Chondrocyte (in vitro differentiated cells): ENCODE measurements around the gene ANKRD2. TPM values are rescaled to one million over a fixed set of nuclear protein-coding genes. Genes with fewer than 3 reads are reported as not detected.

ENCODE experiments used
- DNase-seq: peaks from one replicate; pipeline ENCODE4 v3.0.0; 2021; ENCODE audit warnings: mixed read lengths, low spot score
- H3K27ac Mint-ChIP-seq: one replicate; pipeline ENCODE4 v1.8.0; 2021; ENCODE audit warnings: mild to moderate bottlenecking, moderate library complexity, mixed read lengths; ENCODE audit not compliant: unreplicated experiment
- H3K27me3 Mint-ChIP-seq: 2 replicates; pipeline ENCODE4 v1.8.0; 2021; ENCODE audit warnings: low read depth, mixed read lengths
- H3K36me3 Mint-ChIP-seq: 2 replicates; pipeline ENCODE4 v1.8.0; 2021; ENCODE audit warnings: low read depth, mixed read lengths
- H3K4me1 Mint-ChIP-seq: 2 replicates; pipeline ENCODE4 v1.8.0; 2021; ENCODE audit warnings: low read depth, mild to moderate bottlenecking, mixed read lengths
- H3K4me3 Mint-ChIP-seq: one replicate; pipeline ENCODE4 v1.8.0; 2021; ENCODE audit warnings: mild to moderate bottlenecking, moderate library complexity, mixed read lengths; ENCODE audit not compliant: unreplicated experiment
- H3K9me3 Mint-ChIP-seq: 2 replicates; pipeline ENCODE4 v1.8.0; 2021; ENCODE audit warnings: low read depth, mixed read lengths
- total RNA-seq: library from RNA; stranded (reverse); gene quantifications from 3 replicates; pipeline ENCODE4 v1.2.1, GENCODE V29; 2021
- TF ChIP-seq, protein P1 (sequence below): fragments of 200-600 bp; sonication (generic); IDR thresholded peaks from 2 replicates; pipeline ENCODE4 v1.5.0; 2021; ENCODE audit warnings: antibody characterized with exemption, mild to moderate bottlenecking, moderate library complexity

Gene ANKRD2
- total RNA-seq, 1 donor from 2014 or later = 0.60 TPM

DNA sequence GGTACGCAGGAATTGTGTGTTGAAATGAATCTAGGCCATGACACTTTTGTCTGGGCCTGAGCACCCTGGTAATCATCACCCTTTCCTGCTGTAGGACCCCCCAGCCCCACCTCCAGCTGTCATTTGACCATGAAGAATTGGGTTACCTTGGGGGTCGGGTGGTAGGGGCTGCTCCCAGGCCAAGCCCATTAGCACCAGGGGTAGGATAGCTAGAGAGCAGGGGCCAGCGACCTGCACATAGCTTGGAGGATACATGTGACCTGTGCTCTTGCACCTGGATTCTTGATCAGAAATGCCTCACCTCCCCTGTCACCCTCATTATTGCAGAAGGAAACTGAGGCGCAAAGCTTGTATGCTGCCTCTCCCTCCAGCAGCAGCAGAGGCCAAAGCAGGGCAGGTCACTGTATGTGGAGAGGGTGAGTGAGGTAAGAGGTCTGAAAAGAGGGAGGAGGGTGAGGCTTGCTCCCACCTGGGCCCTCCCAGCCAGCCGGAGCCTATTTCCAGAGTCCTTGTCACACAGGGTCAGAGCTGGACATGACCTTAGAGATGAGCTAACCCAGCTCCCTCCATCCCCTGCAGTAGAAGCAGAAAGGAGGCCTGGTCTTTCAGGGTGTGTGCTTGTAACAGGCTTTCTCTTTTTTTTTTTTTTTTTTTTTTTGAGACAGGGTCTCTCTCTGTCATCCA lies 35.3 kb upstream of the ANKRD2 start:
- Mint-ChIP-seq H3K27me3 (no peaks in the 10 kb centered on the region), H3K27ac (peak overlapping the region; percentile 70), H3K4me3 (no peak overlapping the region), H3K4me1 (peaks cover 53% of the 10 kb centered on the region), H3K9me3 (no peaks in the 10 kb centered on the region), H3K36me3 (no peaks in the 10 kb centered on the region)
- TF ChIP-seq, protein P1, sequence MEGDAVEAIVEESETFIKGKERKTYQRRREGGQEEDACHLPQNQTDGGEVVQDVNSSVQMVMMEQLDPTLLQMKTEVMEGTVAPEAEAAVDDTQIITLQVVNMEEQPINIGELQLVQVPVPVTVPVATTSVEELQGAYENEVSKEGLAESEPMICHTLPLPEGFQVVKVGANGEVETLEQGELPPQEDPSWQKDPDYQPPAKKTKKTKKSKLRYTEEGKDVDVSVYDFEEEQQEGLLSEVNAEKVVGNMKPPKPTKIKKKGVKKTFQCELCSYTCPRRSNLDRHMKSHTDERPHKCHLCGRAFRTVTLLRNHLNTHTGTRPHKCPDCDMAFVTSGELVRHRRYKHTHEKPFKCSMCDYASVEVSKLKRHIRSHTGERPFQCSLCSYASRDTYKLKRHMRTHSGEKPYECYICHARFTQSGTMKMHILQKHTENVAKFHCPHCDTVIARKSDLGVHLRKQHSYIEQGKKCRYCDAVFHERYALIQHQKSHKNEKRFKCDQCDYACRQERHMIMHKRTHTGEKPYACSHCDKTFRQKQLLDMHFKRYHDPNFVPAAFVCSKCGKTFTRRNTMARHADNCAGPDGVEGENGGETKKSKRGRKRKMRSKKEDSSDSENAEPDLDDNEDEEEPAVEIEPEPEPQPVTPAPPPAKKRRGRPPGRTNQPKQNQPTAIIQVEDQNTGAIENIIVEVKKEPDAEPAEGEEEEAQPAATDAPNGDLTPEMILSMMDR = no peak
- peak; percentile 57 for DNase-seq

DNA sequence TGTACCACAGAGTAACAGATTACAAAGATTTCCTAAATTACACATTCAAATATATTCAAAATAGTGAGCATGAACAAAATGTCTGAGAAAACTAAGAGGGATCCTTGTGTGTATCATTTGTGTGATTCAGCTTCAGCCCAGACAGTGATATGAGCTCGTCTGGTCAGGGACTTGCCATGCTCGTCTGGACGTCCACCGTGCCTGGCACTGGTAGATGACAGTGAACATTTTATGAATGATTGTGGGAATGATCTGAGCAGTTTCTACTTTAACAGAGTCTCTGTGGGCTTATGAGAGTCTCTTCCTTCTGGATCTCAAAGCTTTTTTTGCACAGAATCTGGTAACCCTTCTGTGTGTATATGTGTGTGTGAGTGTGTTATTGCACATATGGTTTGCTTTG lies 34.2 kb upstream of the ANKRD2 start:
- Mint-ChIP-seq H3K9me3 (no peaks in the 10 kb centered on the region), H3K4me1 (peaks cover 55% of the 10 kb centered on the region), H3K27me3 (no peaks in the 10 kb centered on the region), H3K36me3 (no peaks in the 10 kb centered on the region), H3K27ac (peak overlapping the region; percentile 94), H3K4me3 (no peak overlapping the region)
- DNase-seq = peak; percentile 26
- TF ChIP-seq, protein P1 = no peak

- Mint-ChIP-seq H3K4me3 (no peak overlapping the region), H3K36me3 (no peaks in the 10 kb centered on the region), H3K27ac (peak overlapping the region; percentile 94), H3K27me3 (no peaks in the 10 kb centered on the region), H3K4me1 (peaks cover 58% of the 10 kb centered on the region), H3K9me3 (no peaks in the 10 kb centered on the region)
- DNase-seq = peak; percentile 63
- TF ChIP-seq, protein P1 = no peak
Measured at GRCh38 chr10:97538839-97539238, 33.7 kb upstream of the ANKRD2 start.

- Mint-ChIP-seq H3K9me3 (no peaks in the 10 kb centered on the region), H3K4me1 (peaks cover 64% of the 10 kb centered on the region), H3K27ac (peak overlapping the region; percentile 99), H3K36me3 (no peaks in the 10 kb centered on the region), H3K4me3 (peak overlapping the region; percentile 23), H3K27me3 (no peaks in the 10 kb centered on the region)
- TF ChIP-seq, protein P1 = peak; percentile 77
- peak; percentile 85 for DNase-seq
Measured at GRCh38 chr10:97539523-97540200, 32.9 kb upstream of the ANKRD2 start.

GRCh38 chr10:97540669-97541500 lies 31.7 kb upstream of the ANKRD2 start:
- Mint-ChIP-seq H3K4me1 (peaks cover 67% of the 10 kb centered on the region), H3K27ac (peak overlapping the region; percentile 99), H3K36me3 (no peaks in the 10 kb centered on the region), H3K4me3 (no peak overlapping the region), H3K27me3 (no peaks in the 10 kb centered on the region), H3K9me3 (no peaks in the 10 kb centered on the region)
- TF ChIP-seq, protein P1 = no peak
- DNase-seq = peak; percentile 78
